Neural cell (in vitro differentiated cells): ENCODE data around the gene GBX2. TPM values are rescaled to one million over a fixed set of nuclear protein-coding genes. Genes with fewer than 3 reads are reported as not detected.

ENCODE experiments used
- H2AFZ ChIP-seq: fragments of 200-600, 300-800 bp; sonication (generic), shearing (Covaris generic); 2 replicates; pipeline ENCODE4 v1.6.0; 2014; ENCODE audit warnings: low read depth, mild to moderate bottlenecking, antibody characterized with exemption, low read length, moderate library complexity
- H3F3A ChIP-seq: fragments of 200-600 bp; shearing (Covaris generic); 2 replicates; pipeline ENCODE4 v1.6.1; 2016; ENCODE audit warnings: mild to moderate bottlenecking, moderate library complexity, mixed read lengths, antibody characterized with exemption, low read length; ENCODE audit not compliant: insufficient read depth, poor library complexity, severe bottlenecking
- H3K27ac ChIP-seq: fragments of 200-600, 300-800 bp; sonication (generic), shearing (Covaris generic); 2 replicates; pipeline ENCODE4 v1.5.1; 2014; ENCODE audit warnings: mild to moderate bottlenecking, low read length, moderate library complexity
- H3K27me3 ChIP-seq: fragments of 300-800, 200-600 bp; sonication (generic), shearing (Covaris generic); 2 replicates; pipeline ENCODE4 v1.6.0; 2014; ENCODE audit warnings: mild to moderate bottlenecking, low read depth, low read length, moderate library complexity; ENCODE audit not compliant: insufficient read depth
- H3K36me3 ChIP-seq: fragments of 300-800, 200-600 bp; sonication (generic), shearing (Covaris generic); 2 replicates; pipeline ENCODE4 v1.5.1; 2014; ENCODE audit warnings: mild to moderate bottlenecking, antibody characterized with exemption, low read length, moderate library complexity; ENCODE audit not compliant: insufficient read depth
- H3K4me2 ChIP-seq: fragments of 300-800, 200-600 bp; sonication (generic), shearing (Covaris generic); 2 replicates; pipeline ENCODE4 v1.6.0; 2014; ENCODE audit warnings: mild to moderate bottlenecking, low read length
- H3K4me3 ChIP-seq: fragments of 300-800, 200-600 bp; sonication (generic), shearing (Covaris generic); 2 replicates; pipeline ENCODE4 v1.5.1; 2014; ENCODE audit warnings: mild to moderate bottlenecking, low read length, moderate library complexity
- H3K79me2 ChIP-seq: fragments of 200-600 bp; shearing (Covaris generic); replicated peaks from 2 replicates; pipeline ENCODE4 v1.6.0; 2014; ENCODE audit warnings: mild to moderate bottlenecking, low read length, moderate library complexity; ENCODE audit not compliant: insufficient read depth
- H3K9ac ChIP-seq: fragments of 300-800, 200-600 bp; sonication (generic), shearing (Covaris generic); 2 replicates; pipeline ENCODE4 v1.6.1; 2016; ENCODE audit warnings: mild to moderate bottlenecking, low read length, mixed read lengths
- H3K9me2 ChIP-seq: fragments of 200-600 bp; shearing (Covaris generic); 2 replicates; pipeline ENCODE4 v1.6.1; 2016; ENCODE audit warnings: mild to moderate bottlenecking, low read length, mixed read lengths; ENCODE audit not compliant: insufficient read depth
- H3K9me3 ChIP-seq: fragments of 200-600, 300-800 bp; sonication (generic), shearing (Covaris generic); 2 replicates; pipeline ENCODE4 v1.6.1; 2016; ENCODE audit warnings: mild to moderate bottlenecking, mixed run types, low read length, moderate library complexity, mixed read lengths
- H4K20me1 ChIP-seq: fragments of 200-600 bp; shearing (Covaris generic); 2 replicates; pipeline ENCODE4 v1.6.1; 2016; ENCODE audit warnings: mild to moderate bottlenecking, mixed run types; ENCODE audit not compliant: insufficient read depth
- EP300 ChIP-seq: fragments of 450-650 bp; conservative IDR thresholded peaks from 2 replicates; pipeline ENCODE4 v1.6.1; 2014; ENCODE audit warnings: antibody characterized with exemption, mild to moderate bottlenecking, moderate library complexity; ENCODE audit not compliant: poor library complexity, severe bottlenecking
- EZH2 ChIP-seq: fragments of 200-600, 300-800 bp; shearing (Covaris generic), sonication (generic); IDR thresholded peaks from 2 replicates; pipeline ENCODE4 v1.6.1; 2014; ENCODE audit warnings: antibody characterized with exemption, low read length, borderline replicate concordance, mild to moderate bottlenecking; ENCODE audit not compliant: insufficient read depth, poor library complexity, severe bottlenecking
- MXI1 ChIP-seq: fragments of 450-650 bp; conservative IDR thresholded peaks from 2 replicates; pipeline ENCODE4 v1.6.1; 2014; ENCODE audit warnings: antibody characterized with exemption, mild to moderate bottlenecking; ENCODE audit not compliant: poor library complexity, severe bottlenecking
- POLR2AphosphoS5 ChIP-seq: IDR thresholded peaks from 2 replicates; pipeline ENCODE4 v1.6.1; 2012
- RAD21 ChIP-seq: fragments of 450-650 bp; conservative IDR thresholded peaks from 2 replicates; pipeline ENCODE4 v1.6.1; 2014; ENCODE audit warnings: antibody characterized with exemption, mild to moderate bottlenecking, moderate library complexity
- REST ChIP-seq: IDR thresholded peaks from 2 replicates; pipeline ENCODE4 v1.6.1; 2012; ENCODE audit warnings: borderline replicate concordance
- SMC3 ChIP-seq: fragments of 450-650 bp; conservative IDR thresholded peaks from 2 replicates; pipeline ENCODE4 v1.6.1; 2014; ENCODE audit warnings: antibody characterized with exemption, mild to moderate bottlenecking, moderate library complexity; ENCODE audit not compliant: poor library complexity
- TAF1 ChIP-seq: IDR thresholded peaks from 2 replicates; pipeline ENCODE4 v1.6.1; 2012; ENCODE audit warnings: low read depth
- polyA minus RNA-seq: library from RNA; depleted of rRNA, polyadenylated mRNA; stranded (reverse); fragments of >200 nt; gene quantifications from 2 replicates; pipeline ENCODE4 v1.2.3, GENCODE V29; 2014
- polyA plus RNA-seq: library from polyadenylated mRNA; depleted of rRNA; stranded (reverse); fragments of >200 nt; gene quantifications from 2 replicates; pipeline ENCODE4 v1.2.3, GENCODE V29; 2014
- TF ChIP-seq, protein P1 (sequence below): fragments of 450-650 bp; IDR thresholded peaks from 2 replicates; pipeline ENCODE4 v1.5.1; 2014; ENCODE audit warnings: antibody characterized with exemption, mild to moderate bottlenecking, moderate library complexity; ENCODE audit not compliant: poor library complexity, severe bottlenecking

Gene GBX2
- polyA plus RNA-seq (0.92 and 1.2 TPM in 2 replicates), polyA minus RNA-seq (1.0 and 1.7 TPM in 2 replicates)

- Histone ChIP-seq H3K9me2 (no peaks in the 10 kb centered on the region), H4K20me1 (no peaks in the 10 kb centered on the region), H3K79me2 (no peaks in the 10 kb centered on the region), H3K9ac (no peak within 1 kb of the TSS), H3F3A (peaks cover 5% of the 10 kb centered on the region), H3K4me2 (no peak within 1 kb of the TSS), H2AFZ (no peak within 1 kb of the TSS), H3K4me3 (peak within 1 kb of the TSS; percentile 63), H3K27me3 (peaks cover 100% of the 10 kb centered on the region), H3K9me3 (no peaks in the 10 kb centered on the region), H3K36me3 (no peaks in the 10 kb centered on the region), H3K27ac (no peak within 1 kb of the TSS)
- TF ChIP-seq EZH2 = peak; percentile 59
- TF ChIP-seq RAD21 = no peak
Observed at GRCh38 chr2:236168110-236169080, at the start of gene GBX2. Gene GBX2 (minus strand): TSS chr2:236168386. CDS start chr2:236167971, 415 bp downstream.

- Histone ChIP-seq H3K9me3 (no peaks in the 10 kb centered on the region), H3K4me3 (no peak overlapping the region), H3K9ac (no peak overlapping the region), H3K36me3 (no peaks in the 10 kb centered on the region), H3K4me2 (no peak overlapping the region), H3K79me2 (no peaks in the 10 kb centered on the region), H3K27ac (no peak overlapping the region), H3K27me3 (no peaks in the 10 kb centered on the region), H3F3A (no peaks in the 10 kb centered on the region), H3K9me2 (no peaks in the 10 kb centered on the region), H4K20me1 (no peaks in the 10 kb centered on the region), H2AFZ (no peak overlapping the region)
- TF ChIP-seq SMC3 (no peak), RAD21 (no peak), EP300 (no peak), EZH2 (no peak), REST (no peak), POLR2AphosphoS5 (no peak), TAF1 (no peak), MXI1 (no peak)
- TF ChIP-seq, protein P1, sequence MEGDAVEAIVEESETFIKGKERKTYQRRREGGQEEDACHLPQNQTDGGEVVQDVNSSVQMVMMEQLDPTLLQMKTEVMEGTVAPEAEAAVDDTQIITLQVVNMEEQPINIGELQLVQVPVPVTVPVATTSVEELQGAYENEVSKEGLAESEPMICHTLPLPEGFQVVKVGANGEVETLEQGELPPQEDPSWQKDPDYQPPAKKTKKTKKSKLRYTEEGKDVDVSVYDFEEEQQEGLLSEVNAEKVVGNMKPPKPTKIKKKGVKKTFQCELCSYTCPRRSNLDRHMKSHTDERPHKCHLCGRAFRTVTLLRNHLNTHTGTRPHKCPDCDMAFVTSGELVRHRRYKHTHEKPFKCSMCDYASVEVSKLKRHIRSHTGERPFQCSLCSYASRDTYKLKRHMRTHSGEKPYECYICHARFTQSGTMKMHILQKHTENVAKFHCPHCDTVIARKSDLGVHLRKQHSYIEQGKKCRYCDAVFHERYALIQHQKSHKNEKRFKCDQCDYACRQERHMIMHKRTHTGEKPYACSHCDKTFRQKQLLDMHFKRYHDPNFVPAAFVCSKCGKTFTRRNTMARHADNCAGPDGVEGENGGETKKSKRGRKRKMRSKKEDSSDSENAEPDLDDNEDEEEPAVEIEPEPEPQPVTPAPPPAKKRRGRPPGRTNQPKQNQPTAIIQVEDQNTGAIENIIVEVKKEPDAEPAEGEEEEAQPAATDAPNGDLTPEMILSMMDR = no peak
Observed at GRCh38 chr2:236217926-236218325, 49.7 kb upstream of the GBX2 start.
